ENCODE measurements around the gene KLHL6. TPM values are rescaled to one million over a fixed set of nuclear protein-coding genes. Genes with fewer than 3 reads are reported as not detected.

KLHL6 gene
- total and polyA plus RNA-seq, 4 experiments from 2014 or later, result 8.4 to 56.1 (median 39.5) TPM

GRCh38 chr3:183494341-183494740 is 61.2 kb downstream of the KLHL6 start:
- no peak overlapping the region for H3K27ac ChIP-seq (ENCODE audit: low read depth, low read length)
- intact Hi-C loops (cut with micrococcal nuclease), result no loop called here
- H3K27me3 Mint-ChIP-seq, result no peaks in the 10 kb centered on the region
- H3K27ac Mint-ChIP-seq, result peak overlapping the region in 5 of 7 donors; percentile 1 to 86 (median 42)
- no peak overlapping the region for H3K4me3 Mint-ChIP-seq
- no peaks in the 10 kb centered on the region for H3K4me1 ChIP-seq (ENCODE audit: insufficient read depth, low read length)
- no peak overlapping the region for H3K4me3 ChIP-seq (ENCODE audit: low read length in 2 of 2)
- H3K36me3 ChIP-seq (ENCODE audit: insufficient read depth, low read length), result peaks cover 40% of the 10 kb centered on the region
- no peaks in the 10 kb centered on the region for H3K9me3 ChIP-seq (ENCODE audit: control insufficient read depth in 1 of 2, low read length in 2 of 2)
- CTCF ChIA-PET (ENCODE audit: partially characterized antibody), result interaction anchor here (0.9 to 1.4 kb wide), 2 partner anchors 15 to 273 kb away, joined by 3 read pairs; no protein-coding TSS in a partner anchor
- POLR2A ChIA-PET (ENCODE audit: partially characterized antibody), result no interaction called here
- no peaks in the 10 kb centered on the region for H3K27me3 ChIP-seq (ENCODE audit: insufficient read depth, low read length)
- no peak for DNase-seq
- H3K4me1 Mint-ChIP-seq, result peaks cover 0 to 3% (median under 1%) of the 10 kb centered on the region in 4 donors
- peaks cover 65 to 77% of the 10 kb centered on the region in 2 donors for H3K36me3 Mint-ChIP-seq
- H3K9me3 Mint-ChIP-seq, result no peaks in the 10 kb centered on the region

- Histone ChIP-seq H3K27me3 (ENCODE audit: insufficient read depth, low read length) (no peaks in the 10 kb centered on the region), H3K27ac (ENCODE audit: low read depth, low read length) (no peak overlapping the region), H3K4me3 (ENCODE audit: low read length in 2 of 2) (no peak overlapping the region), H3K9me3 (ENCODE audit: control insufficient read depth in 1 of 2, low read length in 2 of 2) (no peaks in the 10 kb centered on the region), H3K4me1 (ENCODE audit: insufficient read depth, low read length) (no peaks in the 10 kb centered on the region), H3K36me3 (ENCODE audit: insufficient read depth, low read length) (peaks cover 32% of the 10 kb centered on the region)
- ChIA-PET POLR2A (ENCODE audit: partially characterized antibody) (interaction anchor here (0.9 kb wide), 1 partner anchor 142 kb away, joined by 4 read pairs; the partner anchor contains the start of gene KLHL24), CTCF (ENCODE audit: partially characterized antibody) (interaction anchor here (0.9 kb wide), 1 partner anchor 14 kb away, joined by 3 read pairs; no protein-coding TSS in a partner anchor)
- H3K4me3 Mint-ChIP-seq, result no peak overlapping the region
- H3K4me1 Mint-ChIP-seq, result peaks cover 0 to 3% (median under 1%) of the 10 kb centered on the region in 4 donors
- no peaks in the 10 kb centered on the region for H3K27me3 Mint-ChIP-seq
- no peaks in the 10 kb centered on the region for H3K9me3 Mint-ChIP-seq
- peaks cover 58 to 71% of the 10 kb centered on the region in 2 donors for H3K36me3 Mint-ChIP-seq
- H3K27ac Mint-ChIP-seq, result peak overlapping the region in 4 of 7 donors; percentile 35 to 65 (median 55)
- intact Hi-C loops (cut with micrococcal nuclease), result no loop called here
- no peak for DNase-seq
These were observed 62.0 kb downstream of the KLHL6 start for GRCh38 chr3:183493296-183494045.

GRCh38 chr3:183492849-183493179 is 62.7 kb downstream of the KLHL6 start:
- H3K27me3 Mint-ChIP-seq, result no peaks in the 10 kb centered on the region
- H3K4me3 Mint-ChIP-seq, result no peak overlapping the region
- Histone ChIP-seq H3K4me1 (ENCODE audit: insufficient read depth, low read length) (no peaks in the 10 kb centered on the region), H3K27me3 (ENCODE audit: insufficient read depth, low read length) (no peaks in the 10 kb centered on the region), H3K9me3 (ENCODE audit: control insufficient read depth in 1 of 2, low read length in 2 of 2) (no peaks in the 10 kb centered on the region), H3K4me3 (ENCODE audit: low read length in 2 of 2) (no peak overlapping the region), H3K36me3 (ENCODE audit: insufficient read depth, low read length) (peaks cover 32% of the 10 kb centered on the region), H3K27ac (ENCODE audit: low read depth, low read length) (no peak overlapping the region)
- no peaks in the 10 kb centered on the region for H3K9me3 Mint-ChIP-seq
- H3K27ac Mint-ChIP-seq, result peak overlapping the region in 2 of 7 donors; percentile 42 to 53
- H3K4me1 Mint-ChIP-seq, result peaks cover 0 to 3% (median under 1%) of the 10 kb centered on the region in 4 donors
- ChIA-PET CTCF (ENCODE audit: partially characterized antibody) (no interaction called here), POLR2A (ENCODE audit: partially characterized antibody) (interaction anchor here (0.9 kb wide), 1 partner anchor 143 kb away, joined by 4 read pairs; the partner anchor contains the start of gene KLHL24)
- DNase-seq, result no peak
- peaks cover 54 to 67% of the 10 kb centered on the region in 2 donors for H3K36me3 Mint-ChIP-seq
- intact Hi-C loops (cut with micrococcal nuclease), result no loop called here

- DNase-seq, result no peak
- Mint-ChIP-seq H3K4me1 (peaks cover 0 to 3% (median under 1%) of the 10 kb centered on the region in 4 donors), H3K4me3 (no peak overlapping the region), H3K9me3 (no peaks in the 10 kb centered on the region), H3K27me3 (no peaks in the 10 kb centered on the region), H3K27ac (no peak overlapping the region), H3K36me3 (peaks cover 48 to 60% of the 10 kb centered on the region in 2 donors)
- POLR2A ChIA-PET (ENCODE audit: partially characterized antibody), result interaction anchor here (0.9 kb wide), 1 partner anchor 144 kb away, joined by 4 read pairs; the partner anchor contains the start of gene KLHL24
- H3K9me3 ChIP-seq (ENCODE audit: control insufficient read depth in 1 of 2, low read length in 2 of 2), result no peaks in the 10 kb centered on the region
- no peaks in the 10 kb centered on the region for H3K27me3 ChIP-seq (ENCODE audit: insufficient read depth, low read length)
- H3K4me1 ChIP-seq (ENCODE audit: insufficient read depth, low read length), result no peaks in the 10 kb centered on the region
- H3K27ac ChIP-seq (ENCODE audit: low read depth, low read length), result no peak overlapping the region
- peaks cover 32% of the 10 kb centered on the region for H3K36me3 ChIP-seq (ENCODE audit: insufficient read depth, low read length)
- no peak overlapping the region for H3K4me3 ChIP-seq (ENCODE audit: low read length in 2 of 2)
- CTCF ChIA-PET (ENCODE audit: partially characterized antibody), result interaction anchor here (0.6 kb wide), 2 partner anchors 27 to 102 kb away, joined by 3 read pairs; no protein-coding TSS in a partner anchor
- intact Hi-C loops (cut with micrococcal nuclease), result no loop called here
These were observed 63.3 kb downstream of the KLHL6 start for GRCh38 chr3:183491923-183492848.

GRCh38 chr3:183491109-183491922 is 64.2 kb downstream of the KLHL6 start:
- Histone ChIP-seq H3K27me3 (ENCODE audit: insufficient read depth, low read length) (no peaks in the 10 kb centered on the region), H3K27ac (ENCODE audit: low read depth, low read length) (no peak overlapping the region), H3K9me3 (ENCODE audit: control insufficient read depth in 1 of 2, low read length in 2 of 2) (no peaks in the 10 kb centered on the region), H3K4me1 (ENCODE audit: insufficient read depth, low read length) (no peaks in the 10 kb centered on the region), H3K36me3 (ENCODE audit: insufficient read depth, low read length) (peaks cover 32% of the 10 kb centered on the region), H3K4me3 (ENCODE audit: low read length in 2 of 2) (no peak overlapping the region)
- no peak overlapping the region for H3K4me3 Mint-ChIP-seq
- H3K36me3 Mint-ChIP-seq, result peaks cover 48 to 54% of the 10 kb centered on the region in 2 donors
- intact Hi-C loops (cut with micrococcal nuclease), result no loop called here
- no peak for DNase-seq
- no peaks in the 10 kb centered on the region for H3K9me3 Mint-ChIP-seq
- no peaks in the 10 kb centered on the region for H3K27me3 Mint-ChIP-seq
- ChIA-PET POLR2A (ENCODE audit: partially characterized antibody) (no interaction called here), CTCF (ENCODE audit: partially characterized antibody) (interaction anchor here (0.6 to 1.8 kb wide), 2 partner anchors 13 to 103 kb away, joined by 3 to 4 read pairs; no protein-coding TSS in a partner anchor)
- peaks cover 0 to 2% (median under 1%) of the 10 kb centered on the region in 4 donors for H3K4me1 Mint-ChIP-seq
- peak overlapping the region in 5 of 7 donors; percentile 21 to 44 (median 29) for H3K27ac Mint-ChIP-seq

- Mint-ChIP-seq H3K27me3 (no peaks in the 10 kb centered on the region), H3K36me3 (peaks cover 44 to 52% of the 10 kb centered on the region in 2 donors), H3K9me3 (no peaks in the 10 kb centered on the region), H3K4me3 (no peak overlapping the region), H3K4me1 (no peaks in the 10 kb centered on the region), H3K27ac (peak overlapping the region in 3 of 7 donors; percentile 21 to 44 (median 23))
- Histone ChIP-seq H3K36me3 (ENCODE audit: insufficient read depth, low read length) (peaks cover 32% of the 10 kb centered on the region), H3K9me3 (ENCODE audit: control insufficient read depth in 1 of 2, low read length in 2 of 2) (no peaks in the 10 kb centered on the region), H3K4me3 (ENCODE audit: low read length in 2 of 2) (no peak overlapping the region), H3K27me3 (ENCODE audit: insufficient read depth, low read length) (no peaks in the 10 kb centered on the region), H3K4me1 (ENCODE audit: insufficient read depth, low read length) (no peaks in the 10 kb centered on the region), H3K27ac (ENCODE audit: low read depth, low read length) (no peak overlapping the region)
- intact Hi-C loops (cut with micrococcal nuclease), result no loop called here
- DNase-seq, result no peak
- ChIA-PET CTCF (ENCODE audit: partially characterized antibody) (interaction anchor here (1.4 to 1.8 kb wide), 2 partner anchors 12 to 21 kb away, joined by 4 to 6 read pairs; no protein-coding TSS in a partner anchor), POLR2A (ENCODE audit: partially characterized antibody) (no interaction called here)
These were observed 64.9 kb downstream of the KLHL6 start for GRCh38 chr3:183490653-183491052.
